NCI-H510A (cell line): ENCODE results near the gene EXOC6B.

ENCODE experiments used
- DNase-seq: peaks from one replicate; lab custom pipeline; 2025; lab: John Stamatoyannopoulos, UW

The EXOC6B gene

DNA sequence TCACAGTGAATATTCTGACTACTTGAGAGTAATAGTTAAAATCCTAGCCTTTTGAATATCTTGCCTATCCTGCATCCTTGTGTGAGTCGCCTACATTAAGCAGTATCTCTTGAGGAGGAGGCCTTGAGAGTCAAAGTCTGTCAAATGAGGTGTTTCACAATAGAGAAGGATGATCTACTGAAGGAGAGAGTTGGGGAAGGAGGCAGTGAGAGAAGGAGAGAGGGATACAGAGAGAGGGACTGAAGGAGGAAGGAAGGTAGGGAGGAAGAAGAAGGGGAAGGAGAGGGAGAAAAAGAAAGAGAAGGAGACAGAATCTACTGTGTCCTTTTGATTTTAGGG, 554.6 kb downstream of the EXOC6B start:
- DNase-seq, result no peak

- no peak for DNase-seq
Observed at GRCh38 chr2:72270556-72271275, 555.1 kb downstream of the EXOC6B start.

- DNase-seq, result no peak
Observed at GRCh38 chr2:72263776-72264060, 562.1 kb downstream of the EXOC6B start.

DNA sequence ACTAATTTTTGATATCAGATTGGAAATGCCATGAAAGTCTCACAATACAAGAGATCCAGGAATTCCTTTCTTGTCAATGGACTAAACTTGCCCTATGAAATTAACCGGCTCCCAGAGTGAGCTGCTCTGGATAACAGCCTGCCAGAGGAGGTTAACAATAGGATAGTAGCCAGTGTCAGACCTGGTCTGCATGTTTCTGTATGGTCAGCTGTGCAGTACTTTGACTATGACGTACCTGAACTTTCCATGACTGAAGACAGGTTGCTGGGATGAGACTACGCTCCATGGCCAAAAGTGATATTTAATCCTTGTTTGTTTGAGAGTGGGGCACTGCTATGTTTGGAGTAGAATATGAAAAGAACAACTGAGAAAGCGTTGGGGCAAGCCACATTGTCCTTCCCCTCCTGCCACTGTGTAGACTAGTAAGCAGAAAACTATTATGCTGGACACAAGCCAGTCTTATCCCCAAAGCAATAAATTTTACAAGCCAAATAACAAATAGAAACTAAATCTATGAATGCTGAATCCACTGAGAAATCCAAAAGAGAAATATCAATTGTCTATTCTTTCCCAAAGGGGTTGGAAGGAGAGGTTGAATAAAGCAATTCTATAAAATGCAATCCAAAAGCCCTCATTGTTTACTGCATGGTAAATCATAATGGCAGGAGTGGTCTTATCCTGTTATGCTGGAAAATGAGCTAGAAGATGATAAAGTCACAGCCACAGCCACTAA, 562.6 kb downstream of the EXOC6B start:
- DNase-seq, result no peak

- no peak for DNase-seq
Observed at GRCh38 chr2:72261076-72261475, 564.8 kb downstream of the EXOC6B start.

DNA sequence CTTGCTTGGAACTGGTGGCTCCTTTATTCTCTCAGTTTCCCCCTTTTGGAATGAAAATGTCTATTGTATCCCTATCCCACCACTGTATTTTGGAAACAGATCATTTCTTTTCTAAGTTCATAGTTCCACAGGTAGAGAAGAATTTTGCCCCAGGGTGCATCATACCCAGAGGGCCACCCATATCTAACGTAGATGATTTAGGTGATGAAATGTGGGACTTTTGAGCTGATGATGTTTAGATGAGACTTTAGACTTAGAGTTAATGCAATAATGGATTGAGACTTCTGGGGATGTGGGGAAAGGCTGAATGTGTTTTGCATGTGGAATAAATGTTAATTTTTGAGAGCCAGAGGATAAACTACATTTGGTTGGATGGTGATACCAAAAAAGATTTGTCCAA, 570.3 kb downstream of the EXOC6B start:
- no peak for DNase-seq

DNA sequence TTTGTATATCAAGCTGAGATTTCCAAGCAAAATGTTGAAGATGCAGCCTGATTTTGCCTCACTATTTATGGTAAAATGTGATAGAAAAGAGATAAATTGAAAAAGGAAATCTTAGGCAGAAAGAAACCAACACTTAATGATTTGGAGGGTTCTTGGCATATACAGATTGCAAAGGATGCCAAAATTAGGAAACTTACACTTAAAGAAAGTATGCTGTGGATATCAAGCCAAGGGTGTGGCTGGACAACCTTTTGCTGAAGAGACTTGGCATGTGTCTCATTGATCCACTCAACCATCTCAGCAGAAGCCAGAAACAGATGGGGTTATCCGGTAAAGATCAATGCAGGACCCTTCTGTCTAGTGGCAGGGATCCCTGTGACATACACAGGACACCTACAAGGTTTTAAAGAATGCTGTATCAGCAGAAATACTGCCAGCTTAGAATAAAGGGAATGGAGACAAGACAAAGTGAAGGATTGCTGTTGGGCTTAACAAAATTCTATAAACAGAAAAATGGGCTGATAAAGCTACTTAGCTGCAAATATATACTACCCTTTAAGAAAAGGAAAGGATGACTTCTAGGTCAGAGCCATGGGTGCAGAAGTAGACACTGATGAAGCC, 570.9 kb downstream of the EXOC6B start:
- DNase-seq, result no peak

DNA sequence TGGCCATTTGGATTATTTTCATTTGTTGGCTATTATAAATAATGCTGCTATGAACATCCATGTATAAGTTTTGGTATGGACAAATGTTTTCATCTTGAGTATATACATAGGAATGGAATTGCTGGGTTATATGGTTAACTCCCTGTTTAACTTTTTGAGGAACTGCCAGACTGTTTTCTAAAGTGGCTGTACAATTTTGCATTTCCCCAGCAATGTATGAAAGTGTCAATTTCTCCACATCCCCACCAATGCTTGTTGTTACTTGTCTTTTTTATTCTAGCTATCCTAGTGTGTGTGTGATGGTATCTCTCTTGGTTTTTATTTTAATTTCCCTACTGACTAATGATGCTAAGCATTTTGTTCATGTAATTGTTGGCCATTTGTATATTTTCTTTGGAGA, 587.5 kb downstream of the EXOC6B start:
- DNase-seq, result no peak

DNA sequence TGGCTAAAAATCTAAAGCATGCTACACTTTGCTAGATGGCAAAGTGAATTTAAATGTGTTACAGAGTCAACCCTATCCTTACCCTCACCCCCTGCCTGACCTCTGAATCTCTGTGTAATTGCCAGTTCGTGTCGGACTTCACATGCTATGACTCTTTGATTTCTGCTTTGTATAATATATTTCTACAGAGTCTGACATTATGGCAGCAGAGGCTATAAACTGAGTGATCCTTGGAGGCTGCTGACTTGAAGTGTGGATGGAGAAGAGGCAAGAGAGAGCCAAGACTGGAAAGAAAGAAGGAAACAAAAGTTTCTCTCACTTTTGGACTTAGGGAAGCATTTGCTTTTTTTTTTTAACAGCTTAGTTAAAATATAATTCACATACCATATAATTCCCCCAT, 588.3 kb downstream of the EXOC6B start:
- no peak for DNase-seq

DNA sequence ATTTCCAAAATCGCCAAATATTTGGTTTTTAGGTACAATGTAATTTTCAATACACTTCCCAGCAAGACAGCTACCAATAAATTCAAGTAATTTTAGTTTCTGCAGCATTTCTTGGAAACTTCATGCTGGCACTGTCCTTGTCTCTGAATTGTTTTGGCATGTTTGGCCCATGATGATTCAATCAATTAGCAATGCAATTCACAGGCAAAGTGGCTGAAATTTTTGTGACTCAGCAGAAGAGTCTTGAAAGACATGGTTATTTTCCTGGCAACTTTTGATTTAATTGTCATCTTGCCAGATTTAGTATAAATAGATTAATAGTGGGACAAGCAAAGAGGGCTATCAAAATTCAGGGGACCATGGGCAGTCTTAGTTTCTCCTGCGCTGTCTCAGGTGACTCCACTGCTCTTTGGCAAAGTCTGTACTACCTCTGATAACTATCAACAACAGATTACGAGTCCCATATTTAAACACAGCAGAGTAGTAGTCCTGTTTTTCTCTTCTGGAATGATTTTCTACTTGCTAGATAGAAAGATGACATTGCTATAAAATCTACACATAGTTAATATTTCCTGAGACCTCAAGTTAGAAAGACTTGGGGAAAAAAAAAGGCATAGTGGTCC, 589.3 kb downstream of the EXOC6B start:
- no peak for DNase-seq

DNA sequence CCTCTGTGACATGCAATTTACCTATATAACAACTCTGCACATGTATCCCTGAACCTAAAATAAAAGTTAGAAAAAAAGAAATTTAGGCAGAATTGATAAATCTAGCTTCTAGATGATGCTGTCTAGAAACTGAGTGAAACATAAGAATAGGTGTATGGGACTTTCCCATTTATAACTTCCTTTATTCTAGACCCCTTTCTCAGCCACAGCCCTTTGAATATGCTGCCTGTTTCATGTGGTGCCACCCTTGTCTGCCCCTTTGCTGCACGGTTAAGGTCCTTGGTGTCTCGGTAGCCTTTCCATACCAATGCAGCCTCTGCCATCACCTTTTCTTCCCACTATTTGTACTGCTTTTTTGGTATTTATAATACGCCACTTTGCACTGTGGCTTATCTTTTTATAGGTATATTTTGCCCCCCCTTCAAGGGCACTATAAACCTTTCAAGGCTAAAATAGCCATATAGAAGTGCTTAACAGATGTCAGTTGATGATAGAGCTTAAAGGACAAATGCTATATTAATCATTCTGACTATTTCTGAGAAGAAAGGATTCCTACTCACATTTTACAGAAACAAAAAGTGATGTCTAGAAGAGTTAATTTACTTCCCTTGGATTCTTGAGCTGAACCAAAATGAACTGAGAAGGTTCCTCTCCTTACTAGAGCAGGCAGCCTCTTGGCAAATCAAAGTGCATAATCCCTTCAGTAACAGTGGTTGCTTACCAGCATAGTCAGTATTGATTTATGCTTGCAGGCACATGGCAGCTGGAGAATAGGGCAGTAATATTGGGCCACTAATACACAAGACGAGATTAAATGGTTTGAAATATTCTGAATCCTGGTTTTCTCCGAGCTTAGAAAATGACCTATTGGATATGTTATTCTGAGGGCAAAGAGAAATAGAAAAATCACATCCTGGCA, 590.1 kb downstream of the EXOC6B start:
- DNase-seq, result no peak

DNA sequence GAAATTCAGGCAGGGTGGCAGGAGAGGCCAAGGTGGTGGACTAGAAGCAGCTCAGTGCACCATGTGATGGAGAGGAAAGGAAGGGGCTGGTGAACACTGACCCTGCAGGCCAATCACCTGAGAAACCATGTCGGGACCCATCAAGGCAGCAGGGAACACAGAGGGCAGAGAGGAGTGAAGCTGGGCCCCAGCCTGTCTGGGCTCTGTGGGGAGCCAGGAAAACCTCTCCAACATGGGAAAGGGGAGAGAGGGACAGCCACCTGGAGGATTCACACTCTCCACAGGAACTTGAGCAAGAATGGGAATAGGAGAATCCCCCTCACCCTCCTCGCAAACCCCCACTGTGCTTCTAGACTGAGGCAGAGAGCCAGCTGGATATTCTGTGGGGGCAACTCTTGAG, 592.6 kb downstream of the EXOC6B start:
- no peak for DNase-seq

DNA sequence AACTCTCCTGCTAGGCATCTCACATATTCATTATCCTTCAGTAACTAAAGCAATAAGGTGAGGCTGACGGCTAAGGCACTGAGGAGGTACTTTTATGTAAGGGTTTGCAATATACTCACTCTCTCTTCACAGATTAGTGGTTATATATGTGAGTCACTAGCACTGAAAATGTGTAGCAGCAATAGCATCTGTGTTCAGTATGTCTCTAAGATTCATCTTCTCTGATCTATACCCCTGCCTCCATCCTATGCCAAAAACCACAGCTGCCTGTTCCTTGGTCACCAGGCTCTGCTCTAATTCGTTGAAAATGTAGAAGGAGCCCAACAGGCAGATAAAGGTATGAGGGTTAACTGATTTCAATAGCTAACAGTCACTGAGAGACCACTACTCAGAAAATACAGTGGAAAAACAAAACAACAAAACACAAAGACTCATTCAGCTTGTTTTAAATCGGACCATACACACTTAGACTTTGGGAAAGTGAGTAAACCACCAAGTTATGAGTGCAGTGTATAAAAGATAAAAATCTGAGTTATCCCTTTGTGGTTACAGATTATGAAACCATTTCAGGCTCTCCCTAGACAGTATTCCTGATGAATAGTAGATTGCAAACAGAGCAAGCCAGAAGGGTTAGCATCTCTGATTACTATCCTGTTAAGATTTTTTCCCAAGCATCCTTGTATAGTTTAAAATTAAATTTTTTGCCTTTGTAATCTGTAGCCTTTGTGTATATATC, 602.8 kb downstream of the EXOC6B start:
- no peak for DNase-seq

- no peak for DNase-seq
Observed at GRCh38 chr2:72220170-72220569, 605.7 kb downstream of the EXOC6B start.

DNA sequence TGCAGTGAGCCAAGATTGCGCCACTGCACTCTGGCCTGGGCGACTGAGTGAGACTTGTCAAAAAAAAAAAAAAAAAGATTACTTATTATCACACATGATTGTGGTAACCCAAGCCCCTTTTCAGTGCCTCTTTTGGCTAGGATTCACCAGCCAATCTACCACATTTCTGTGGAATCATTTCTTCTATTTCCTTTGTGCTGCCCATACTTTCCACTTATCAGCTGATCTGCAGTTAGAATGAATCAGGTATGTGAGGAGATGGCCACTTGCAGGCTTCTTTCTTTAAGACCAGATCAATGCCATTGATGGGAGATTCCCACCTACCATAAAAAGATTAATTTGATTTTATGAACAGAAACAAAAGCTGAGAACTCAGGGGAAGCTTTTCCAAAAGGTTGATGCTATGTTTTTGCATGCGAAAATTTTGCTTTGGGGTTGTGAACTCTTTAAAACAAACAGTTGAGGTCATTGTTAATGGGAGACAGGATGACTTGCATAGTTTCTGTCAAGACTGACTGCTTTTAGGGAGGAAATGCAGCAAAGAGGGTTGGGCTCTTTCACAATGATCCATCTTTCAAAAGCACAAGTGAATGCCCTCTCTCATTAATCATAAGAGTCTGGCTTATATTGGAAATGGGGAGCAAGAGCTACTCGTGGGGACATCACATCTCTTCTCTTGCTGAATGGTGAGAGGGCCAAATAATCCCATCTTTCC, 611.2 kb downstream of the EXOC6B start:
- DNase-seq, result no peak

GRCh38 chr2:72212486-72212855, 613.4 kb downstream of the EXOC6B start:
- no peak for DNase-seq

DNA sequence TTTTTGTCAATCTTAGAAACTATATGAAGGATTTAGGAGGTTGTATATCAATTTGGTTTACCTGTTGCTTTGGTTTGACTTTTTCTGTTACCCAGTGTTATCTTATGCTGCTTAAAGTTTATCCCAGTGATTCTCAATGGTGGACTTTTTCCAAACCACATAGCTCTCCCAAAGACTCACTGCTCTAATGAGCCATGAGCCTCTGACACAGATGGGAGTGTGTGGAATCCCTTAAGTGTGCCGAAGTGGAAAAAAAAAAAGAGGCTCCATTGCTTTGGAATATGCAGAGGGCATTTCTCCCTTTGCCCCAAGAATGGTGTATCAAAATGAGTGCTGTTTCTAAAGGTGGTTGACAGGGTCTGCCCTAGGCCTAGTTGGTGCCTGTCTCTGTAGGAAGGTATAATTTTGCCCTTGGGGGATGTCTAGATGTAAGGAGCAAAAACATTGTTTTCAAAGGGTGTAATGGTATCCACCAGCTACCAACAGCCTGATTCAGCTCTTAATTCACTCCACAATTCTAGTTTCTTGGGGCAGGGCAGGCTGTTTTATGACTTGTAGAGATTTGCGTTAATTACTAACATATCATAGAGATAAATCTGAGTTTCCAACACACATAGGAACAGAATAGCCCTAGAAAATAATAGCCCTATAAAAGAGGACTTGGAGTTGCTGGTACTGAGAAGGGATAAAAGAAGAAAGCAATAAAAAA, 613.9 kb downstream of the EXOC6B start:
- no peak for DNase-seq

DNA sequence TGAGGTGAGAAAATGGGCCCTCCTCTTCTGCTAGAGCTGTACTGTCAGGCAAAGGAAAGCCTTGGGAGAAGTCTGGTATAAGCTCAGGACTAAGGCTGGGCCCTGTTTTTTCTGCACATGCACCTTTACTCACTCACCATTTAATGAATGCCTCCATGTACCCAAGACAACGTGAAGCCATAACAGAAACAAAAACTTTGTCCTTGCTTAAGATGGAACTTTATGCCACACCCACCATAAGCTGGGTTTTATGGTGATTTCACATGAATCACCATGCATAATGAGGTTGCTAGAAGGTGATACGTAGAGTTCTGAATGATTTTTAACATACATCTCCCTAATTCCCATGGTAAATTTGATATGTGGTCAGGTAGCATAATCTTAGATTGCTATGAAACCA, 614.5 kb downstream of the EXOC6B start:
- no peak for DNase-seq

DNA sequence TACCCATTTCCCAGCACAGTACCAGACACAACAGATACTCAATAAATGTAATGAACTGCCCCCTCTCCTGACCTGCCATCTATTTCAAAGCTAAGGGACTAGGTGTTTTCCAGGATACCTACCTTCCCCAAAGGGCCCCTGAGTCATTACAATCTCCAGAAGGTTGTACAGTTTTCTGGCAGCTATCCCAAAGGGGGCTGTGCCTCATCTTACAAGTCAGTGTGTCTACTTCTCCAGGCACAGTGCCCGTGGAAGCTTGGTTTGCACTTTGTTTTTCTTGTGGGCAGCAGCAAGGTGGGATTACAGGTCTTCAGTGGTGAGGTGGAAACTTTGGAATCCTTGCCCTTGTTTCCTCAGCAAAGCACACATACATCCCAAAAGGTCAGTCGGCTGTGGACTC, 615.4 kb downstream of the EXOC6B start:
- no peak for DNase-seq

GRCh38 chr2:72208225-72208624, 617.6 kb downstream of the EXOC6B start:
- DNase-seq, result no peak
